HG03066 (cell line): ENCODE measurements around the gene MRPS27.

Experiments
- ATAC-seq: cut with Tn5 transposase; IDR thresholded peaks from one replicate; pipeline ENCODE4 v1.9.1; 2021; ENCODE audit warnings: low read depth; ENCODE audit not compliant: unreplicated experiment

MRPS27 gene

DNA sequence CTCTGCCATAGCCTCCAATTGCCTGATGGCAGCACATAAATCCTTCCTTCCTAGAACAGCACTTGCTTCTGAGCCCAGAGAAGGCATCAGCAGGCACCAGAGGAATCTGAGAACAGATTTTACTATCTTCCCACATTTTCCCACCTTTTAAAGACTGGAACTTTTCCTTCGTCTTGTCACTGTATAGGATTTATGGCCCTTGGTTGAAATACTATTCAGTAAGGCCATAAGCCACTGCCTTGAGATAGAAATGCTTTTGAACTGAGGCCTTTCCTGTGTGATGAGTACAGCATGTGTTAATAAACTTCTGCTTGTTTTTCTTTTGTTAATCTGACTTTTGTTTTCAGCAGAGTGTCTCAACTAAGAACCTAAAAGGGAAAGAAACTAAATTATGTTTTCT is 84.3 kb downstream of the MRPS27 start:
- no peak for ATAC-seq

DNA sequence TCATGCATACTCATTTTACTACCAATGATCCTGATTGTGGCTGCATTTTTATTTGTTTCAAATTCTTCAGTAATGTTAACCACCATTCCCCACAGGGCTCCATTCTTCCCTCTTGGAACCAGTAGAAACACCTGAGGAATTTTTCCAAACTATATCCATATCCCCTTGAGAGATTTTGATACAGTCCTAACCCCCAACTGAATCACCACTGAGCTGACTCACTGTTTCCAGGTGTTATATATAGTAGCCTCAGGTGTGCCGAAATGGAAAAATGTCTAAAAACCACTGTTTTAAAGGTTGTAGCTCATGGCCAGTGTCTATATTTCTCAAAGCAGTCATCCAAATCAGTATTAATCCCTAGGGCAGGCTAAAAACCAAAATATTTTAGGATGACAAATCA is 85.2 kb downstream of the MRPS27 start:
- no peak for ATAC-seq

DNA sequence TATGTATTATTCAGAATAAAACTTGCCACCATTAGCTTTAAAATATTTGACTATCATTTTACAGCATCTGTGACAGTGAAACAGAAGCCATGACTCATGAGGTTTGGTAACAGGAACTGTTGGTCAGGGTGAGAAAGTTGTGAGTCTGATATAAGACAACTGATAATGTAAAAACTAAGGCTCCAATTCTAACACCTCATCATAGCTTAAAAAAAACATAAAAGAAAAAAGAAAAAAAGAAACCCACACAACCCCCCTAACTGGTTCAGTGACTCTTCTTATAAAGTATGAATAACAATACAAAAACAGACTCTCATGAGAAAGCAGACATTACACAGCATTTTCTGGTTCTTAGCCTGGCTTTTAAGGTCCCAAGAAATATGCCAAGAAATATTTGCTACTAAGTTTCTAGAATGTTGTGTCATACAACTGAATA is 85.8 kb downstream of the MRPS27 start:
- peak; percentile 85 for ATAC-seq

DNA sequence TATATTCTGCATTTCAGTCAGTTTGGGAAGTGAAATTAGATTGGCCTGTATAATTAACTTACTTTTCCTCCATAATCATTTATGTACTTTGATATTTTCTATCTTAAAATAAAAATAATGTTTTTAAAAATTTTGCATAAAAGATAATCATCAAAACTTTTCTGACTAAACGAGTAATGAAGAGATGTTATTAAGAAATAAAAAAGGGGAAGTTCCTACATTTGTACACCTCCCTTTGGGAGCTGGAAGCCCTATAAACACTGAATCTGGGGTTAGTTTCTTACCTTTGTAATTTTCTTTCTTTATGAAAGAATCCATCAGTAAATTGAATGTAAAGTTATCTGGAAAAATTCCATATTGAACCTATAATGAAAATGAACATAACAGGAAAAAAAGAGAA is 86.2 kb downstream of the MRPS27 start:
- ATAC-seq, result no peak

DNA sequence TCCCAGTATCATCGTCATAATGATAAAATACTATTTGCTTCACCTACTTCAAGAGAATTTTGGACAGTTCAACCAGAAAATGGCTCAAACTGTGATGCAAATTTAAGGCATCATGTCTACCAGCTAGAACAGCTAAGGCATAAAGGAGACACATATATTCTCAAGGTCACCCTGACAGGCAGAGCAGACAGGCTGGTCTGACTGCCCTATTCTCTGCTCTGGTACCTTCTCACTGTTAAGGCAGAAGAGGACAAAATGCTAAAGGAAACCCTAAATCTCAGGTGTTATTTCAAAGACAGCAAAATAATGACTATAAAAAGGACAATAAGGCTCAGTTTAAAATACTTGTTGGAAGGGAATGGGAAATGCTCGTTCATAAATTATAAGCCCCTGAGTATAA is 87.2 kb downstream of the MRPS27 start:
- no peak for ATAC-seq

DNA sequence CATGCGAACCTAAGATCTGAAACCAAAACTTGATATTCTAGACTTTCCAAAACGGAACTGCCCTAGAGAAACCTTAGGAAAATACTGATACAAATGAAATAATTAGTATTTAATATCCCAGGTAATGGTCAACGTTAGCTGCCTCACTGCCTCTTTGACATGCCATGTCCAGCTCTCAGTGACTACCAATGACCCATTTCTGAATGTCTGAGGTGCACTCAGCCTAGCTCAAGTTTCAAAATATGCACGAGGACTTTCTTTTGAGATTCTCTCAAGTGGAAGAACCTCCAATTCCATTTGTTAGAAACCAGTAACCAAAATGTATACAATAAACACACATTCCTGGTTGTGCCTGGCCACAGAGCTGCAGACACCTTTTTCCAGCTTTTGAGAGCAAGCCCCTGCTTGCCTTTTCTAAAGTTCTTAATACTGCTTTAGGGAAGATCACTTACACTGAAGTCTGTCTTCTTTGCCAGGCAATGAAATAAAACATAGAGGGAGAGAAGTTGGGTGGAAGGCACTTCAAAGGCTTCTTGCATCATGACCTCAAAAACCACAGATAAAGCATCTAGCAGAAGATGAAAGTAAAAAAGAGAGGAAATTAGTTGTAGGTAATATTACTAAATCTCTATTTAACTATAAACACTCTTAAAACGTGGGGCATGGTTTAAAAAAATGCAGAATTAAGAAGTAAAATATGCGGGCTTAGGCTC is 87.9 kb downstream of the MRPS27 start:
- ATAC-seq, result no peak

DNA sequence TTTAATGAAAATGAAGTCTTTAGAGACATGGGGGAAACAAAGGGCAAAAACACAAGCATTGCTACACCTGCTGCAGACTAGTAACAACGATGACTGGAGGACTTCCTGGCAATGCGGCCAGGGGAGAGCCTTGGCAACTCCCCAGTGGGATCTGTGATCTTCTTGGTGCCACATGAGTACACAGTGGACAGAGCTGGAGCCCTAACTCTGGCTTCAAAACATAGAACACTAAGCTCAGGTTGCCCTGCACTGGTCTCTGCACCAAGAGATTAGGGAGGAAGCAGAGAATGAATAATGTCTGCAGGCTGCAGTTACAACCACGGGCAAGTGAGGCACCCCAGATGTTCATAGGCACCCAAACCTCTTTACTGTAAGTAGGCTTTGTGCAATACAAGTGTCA is 91.1 kb downstream of the MRPS27 start:
- no peak for ATAC-seq

DNA sequence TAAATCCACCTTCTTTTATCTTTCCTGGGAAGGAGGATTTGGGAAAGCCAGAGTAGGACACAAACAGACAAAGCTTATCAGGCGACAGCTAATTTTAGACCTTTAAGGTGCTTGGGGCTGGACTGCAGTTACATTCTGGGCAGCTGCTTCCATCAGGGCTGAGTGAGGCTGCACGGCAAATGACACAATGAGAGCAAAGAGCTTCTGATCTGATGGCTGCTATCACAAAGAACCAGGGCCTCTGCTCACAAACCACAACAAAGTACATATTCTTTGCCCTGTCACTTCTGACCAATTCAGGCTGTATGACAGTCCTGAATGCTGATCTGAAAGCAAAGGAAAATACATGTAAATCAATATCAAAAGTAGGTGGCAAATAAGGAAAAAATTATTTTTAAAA is 93.1 kb downstream of the MRPS27 start:
- no peak for ATAC-seq

DNA sequence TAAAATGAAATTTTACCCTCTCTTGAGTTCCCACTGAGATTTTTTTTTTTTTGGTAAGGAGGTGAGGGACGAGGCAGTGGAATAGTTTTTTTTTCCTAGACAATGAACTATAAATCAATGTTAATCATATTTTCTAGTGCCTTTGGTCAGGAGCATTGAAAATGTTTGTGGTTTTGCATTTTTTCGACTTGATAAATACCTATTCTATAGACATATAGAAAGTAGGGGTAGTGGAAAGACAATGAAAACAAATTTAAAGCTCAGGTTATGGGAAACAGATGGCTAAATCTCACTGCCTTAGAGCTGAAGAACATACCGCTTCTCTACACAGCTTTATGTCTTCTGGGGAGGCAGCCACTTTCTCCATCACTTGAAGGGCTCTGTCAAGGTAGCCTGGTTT is 94.3 kb downstream of the MRPS27 start:
- ATAC-seq, result no peak

DNA sequence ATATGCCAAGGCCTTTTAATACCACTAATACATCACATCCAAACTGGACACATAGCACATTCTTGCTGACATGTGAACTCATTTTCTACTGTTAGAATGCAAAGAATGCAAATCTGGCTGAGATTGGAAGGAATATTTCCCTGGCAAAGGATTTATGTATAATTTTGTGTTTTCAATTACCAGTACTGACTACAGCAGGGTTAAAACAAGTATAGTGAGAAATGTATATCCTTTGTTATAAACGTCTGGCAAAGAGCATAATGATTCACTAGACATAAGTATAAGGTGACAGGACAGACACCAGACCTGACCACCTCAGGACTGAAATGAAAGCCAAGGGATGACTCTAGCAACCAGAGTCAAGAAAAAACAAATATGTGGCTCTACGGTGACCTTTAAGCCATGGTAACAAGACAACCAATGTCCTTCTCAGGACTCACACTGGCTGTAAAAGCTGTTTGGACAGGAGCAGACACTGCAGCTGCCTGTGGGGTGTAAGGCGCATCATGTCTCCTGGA is 95.0 kb downstream of the MRPS27 start:
- no peak for ATAC-seq

DNA sequence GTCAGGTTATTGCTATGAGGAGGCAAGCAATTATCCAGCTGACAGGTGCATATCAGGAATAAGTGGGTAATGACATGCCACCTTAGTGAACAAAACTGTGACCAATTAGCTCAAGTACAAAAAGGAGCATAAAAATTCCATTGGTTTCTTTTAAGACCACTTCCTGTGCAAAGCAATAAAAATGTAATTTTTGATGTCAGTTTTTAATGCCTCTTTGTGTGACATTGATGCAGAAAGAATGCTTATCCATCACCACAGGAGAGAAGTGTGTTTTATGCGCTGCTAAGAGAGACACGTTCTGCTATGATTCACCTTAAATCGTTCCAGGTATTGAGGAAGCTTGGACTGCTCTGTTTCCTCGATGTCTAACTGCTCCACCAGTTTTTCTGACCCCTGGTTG is 96.7 kb downstream of the MRPS27 start:
- no peak for ATAC-seq

DNA sequence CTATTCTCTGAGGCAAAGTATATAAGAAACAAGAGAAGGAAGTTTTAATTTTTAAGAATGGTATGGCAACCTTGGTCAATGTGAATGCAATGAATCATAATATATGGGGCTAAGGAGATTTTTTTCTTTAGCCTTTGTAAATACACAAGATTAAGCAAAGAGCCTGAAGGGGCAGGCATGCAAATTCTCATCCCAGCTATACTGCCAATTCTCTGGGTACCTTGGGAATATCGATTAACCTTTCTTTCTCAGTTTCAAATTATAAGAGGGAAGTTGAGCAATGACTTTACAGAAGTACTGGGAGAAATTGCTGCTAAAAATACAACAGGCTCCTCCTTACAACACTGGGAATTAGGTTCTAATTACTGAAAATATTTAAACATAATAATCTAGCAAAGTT is 97.5 kb downstream of the MRPS27 start:
- no peak for ATAC-seq

DNA sequence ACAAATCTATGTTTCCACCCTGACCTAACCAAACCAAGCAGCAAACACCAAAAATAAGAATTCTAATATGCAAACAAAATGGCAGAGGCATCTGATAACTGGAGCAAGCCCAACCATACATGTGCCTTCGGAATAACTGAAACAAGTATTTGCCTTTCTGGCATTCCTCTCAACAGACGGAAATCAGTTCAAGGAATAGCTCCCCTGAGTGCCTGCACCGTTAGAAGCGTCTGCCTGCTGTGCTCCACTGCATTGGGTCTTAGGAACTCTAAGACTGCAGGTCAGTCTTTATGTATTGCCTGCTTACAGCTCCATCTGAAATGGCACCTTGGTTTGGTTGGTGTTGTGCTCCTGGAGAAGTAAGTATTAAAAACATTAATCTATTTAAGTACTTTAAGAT is 98.5 kb downstream of the MRPS27 start:
- no peak for ATAC-seq

DNA sequence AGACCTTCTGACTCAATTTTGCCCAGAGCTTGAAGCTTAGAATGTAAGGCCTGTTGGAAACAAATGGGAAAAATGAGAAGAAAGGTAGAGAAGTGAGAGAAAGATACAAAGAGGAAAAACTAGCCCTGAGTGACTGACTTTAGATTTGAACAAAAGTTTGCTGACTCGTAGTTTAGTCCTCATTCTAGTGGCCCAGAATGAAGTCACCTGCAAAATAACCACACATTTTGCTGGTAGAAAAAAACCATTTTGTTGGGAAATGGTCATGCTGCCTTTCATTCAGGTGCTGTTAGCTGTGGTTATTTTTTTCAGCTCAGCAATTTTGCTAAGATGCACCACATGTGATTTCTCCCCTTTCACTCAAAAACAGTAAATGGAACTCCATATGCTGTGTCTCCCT is 98.9 kb downstream of the MRPS27 start:
- no peak for ATAC-seq

DNA sequence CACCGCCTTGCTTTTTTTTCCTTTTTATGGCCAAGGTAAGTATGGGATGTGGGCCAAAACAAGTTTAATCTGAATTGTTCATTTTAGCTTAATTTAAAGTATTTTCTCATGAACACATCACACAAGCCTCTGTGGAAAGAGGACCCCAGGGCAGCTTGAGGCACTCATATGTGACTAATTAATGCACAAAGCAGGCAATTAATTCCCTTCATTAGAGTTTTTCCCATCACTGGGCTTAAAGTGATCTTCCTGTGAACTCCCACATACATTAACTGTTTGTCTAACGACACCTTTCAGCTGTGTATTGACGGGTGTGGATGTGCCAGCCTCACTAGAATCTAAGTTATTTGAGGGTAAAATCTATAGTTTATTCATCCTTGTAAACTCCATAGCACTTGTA is 103.3 kb downstream of the MRPS27 start:
- ATAC-seq, result no peak

DNA sequence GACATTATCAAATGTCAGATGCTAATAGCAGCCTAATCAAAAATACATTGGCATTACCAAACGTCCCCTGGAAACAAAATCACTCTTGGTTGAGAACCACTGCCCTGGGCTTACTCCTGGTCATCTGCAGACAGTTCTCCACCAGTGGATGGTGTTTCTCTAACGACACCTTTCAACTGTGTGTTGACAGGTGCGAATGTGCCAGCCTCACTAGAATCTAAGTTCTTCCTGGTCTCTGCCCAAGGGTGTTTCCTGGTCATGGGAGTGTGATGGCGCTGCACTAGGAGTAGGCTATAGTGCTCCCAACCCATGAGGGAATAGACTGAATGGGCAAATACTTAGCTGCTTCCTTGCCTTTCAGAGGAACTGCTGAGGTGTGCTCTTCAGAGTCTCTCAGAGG is 105.9 kb downstream of the MRPS27 start:
- no peak for ATAC-seq

DNA sequence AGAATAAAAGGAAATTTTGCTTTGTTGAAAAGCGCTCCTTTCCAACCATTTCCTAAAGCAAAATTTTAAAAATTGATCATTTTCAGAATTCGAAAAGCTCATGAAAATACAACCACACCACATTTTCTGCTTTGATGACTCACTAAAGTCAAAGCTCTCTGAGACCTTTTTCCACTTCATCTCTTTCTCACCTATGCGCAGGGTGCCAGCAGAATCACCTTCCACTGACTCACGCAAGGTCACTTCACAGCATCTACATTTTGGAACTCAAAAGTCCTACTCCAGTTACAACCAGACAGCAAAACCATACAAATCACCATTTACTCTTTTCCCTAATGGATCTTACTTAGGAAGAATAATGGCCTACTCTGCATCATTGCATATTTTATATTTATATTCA is 106.6 kb downstream of the MRPS27 start:
- ATAC-seq, result no peak

DNA sequence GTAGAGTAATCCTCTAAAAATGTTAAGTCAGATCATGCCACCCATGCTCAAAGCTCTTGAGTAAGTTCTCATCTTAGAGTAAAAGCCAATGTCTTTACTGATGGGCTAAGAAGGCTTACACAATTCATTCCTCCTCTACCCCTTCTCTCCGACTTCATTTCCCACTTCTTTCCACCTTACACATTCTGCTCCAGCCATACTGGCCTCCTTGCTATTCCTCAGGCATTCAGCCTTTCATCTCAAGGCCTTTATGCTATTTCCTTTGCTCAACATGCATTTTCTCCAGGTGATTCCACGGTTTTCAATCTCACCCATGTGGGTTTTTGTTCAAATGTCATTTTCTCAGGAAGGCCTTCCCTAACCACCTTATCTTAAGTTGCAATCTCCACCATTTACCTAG is 107.9 kb downstream of the MRPS27 start:
- ATAC-seq, result no peak

DNA sequence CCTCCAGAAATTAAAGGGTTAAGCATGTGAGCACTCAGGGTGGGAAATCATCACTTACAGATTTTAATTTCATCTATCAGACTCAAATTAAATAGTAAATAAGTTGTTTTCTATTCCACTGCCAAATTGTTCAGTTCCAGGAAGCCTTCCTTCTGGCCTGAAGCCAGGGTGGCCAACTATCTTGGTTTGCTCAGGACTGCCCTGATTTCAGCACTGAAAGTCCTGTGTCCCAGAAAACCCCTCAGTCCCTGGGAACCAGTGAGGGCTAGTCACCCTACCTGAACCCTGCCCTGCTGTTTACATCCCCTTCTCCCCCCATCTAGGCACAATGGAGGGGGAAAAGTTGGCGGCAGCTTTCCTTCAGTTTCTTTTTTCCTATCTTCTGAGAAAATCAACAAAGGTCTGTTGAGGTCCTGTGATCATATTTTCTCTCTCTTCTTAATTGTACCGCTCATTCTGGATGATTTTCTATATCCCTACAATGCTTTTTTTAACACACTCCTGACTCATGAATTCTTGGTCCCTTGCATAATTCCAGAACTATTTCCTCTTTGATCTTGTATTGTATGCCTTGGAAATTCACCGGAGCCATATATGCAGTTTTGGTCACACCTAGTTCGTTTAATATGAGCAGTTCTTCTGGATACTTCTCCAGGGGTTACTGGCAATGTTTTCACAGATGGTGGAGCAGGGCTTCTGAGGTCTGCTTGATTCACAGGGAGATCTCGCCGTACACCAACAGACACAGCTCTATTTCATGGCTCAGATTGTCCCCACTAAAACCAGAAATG is 109.0 kb downstream of the MRPS27 start:
- ATAC-seq, result no peak

DNA sequence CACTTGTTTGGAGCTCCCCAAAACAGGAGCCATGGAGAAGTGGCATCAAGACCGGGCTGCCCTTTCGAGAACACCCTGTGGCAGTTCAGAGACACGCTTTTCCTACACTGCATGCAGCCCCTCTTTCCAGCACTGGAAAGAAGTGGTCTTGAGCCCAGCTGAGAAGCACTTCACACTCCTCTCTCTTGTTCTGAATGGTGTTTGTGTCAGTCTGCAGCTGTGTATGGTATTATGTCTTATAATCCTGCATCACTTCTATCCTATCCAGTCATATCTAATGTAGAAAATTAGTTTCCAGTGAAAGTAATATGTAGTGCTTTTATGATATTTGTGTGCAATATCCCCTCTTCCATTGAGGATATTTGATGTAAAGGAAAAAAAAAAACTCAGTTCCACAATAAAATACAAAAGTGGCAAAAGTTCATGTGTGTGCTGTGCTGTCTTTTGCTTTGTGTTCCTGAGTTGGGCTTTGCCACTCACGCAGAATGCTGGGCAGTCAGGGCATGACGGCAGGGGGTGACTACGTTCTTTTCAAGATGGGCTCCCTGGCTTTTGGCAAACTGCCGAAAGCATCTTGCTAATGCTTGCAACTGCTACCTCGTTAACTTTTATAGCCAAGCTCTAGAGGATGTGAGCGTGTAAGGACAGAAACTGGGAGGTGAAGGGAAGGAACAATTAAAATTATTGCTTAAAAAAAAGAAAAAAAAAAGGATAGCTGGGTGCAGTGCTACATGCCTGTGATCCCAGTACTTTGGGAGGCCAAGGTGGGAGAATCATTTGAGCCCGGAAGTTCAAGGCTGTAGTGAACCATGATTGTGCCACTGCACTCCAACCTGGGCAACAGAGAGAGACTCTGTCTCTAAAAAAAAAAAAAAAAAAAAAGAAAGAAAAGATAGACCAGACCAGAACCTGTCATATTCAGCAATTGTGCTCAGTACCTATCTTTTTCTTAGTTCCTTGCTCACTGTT is 110.6 kb downstream of the MRPS27 start:
- ATAC-seq, result no peak
